ENCODE results near the gene C19orf47.

DNA sequence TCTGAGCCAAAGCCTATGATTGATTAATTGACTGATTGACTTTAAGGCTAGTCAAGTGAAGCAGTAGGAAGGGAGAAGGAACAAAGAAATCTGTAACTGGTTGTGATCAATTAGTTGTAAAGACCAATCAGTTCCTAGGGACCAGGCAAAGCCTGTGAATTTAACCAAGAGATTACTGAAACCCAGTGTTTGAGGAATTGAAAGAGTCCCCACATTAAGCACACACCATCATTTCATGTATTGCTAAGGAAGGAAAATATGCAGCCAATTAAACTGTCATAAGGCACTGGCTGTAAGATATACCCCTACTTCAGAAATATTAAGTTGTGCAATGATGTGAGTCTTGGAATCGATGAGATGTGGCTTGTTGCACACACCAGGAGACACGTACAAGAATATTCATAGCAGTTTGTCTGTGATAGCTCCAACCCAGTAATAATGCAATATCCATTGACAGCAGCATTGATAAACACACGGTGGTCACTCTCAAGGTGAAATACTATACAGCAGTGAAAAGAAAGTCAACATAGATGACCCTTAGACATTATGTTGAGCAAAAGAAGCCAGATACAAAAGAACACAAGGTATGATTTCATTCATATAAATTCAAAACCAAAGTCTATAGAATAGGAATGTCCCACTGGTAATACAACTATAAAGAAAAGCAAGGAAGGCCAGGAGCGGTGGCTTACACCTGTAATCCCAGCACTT, 9.0 kb downstream of the C19orf47 start:
- TF ChIP-seq CTCF (IDR thresholded peaks at IDR 0.05; ENCODE audit: extremely low read depth in 1 of 2, insufficient read depth in 1 of 2, low read depth in 1 of 2, low read length in 2 of 2) (no peak), MYC (IDR thresholded peaks at IDR 0.05; ENCODE audit: low read depth, low read length) (no peak), EZH2 (IDR thresholded peaks at IDR 0.05; ENCODE audit: borderline replicate concordance, low read depth, low read length, severe bottlenecking) (no peak), POLR2A (IDR thresholded peaks at IDR 0.05; ENCODE audit: low read depth, low read length) (no peak), POLR2AphosphoS5 (IDR thresholded peaks at IDR 0.05; ENCODE audit: insufficient read depth, low read depth, low read length) (no peak), JUN (IDR thresholded peaks at IDR 0.05; ENCODE audit: borderline replicate concordance, insufficient read depth, insufficient read length, low read depth) (no peak)
- TF ChIP-seq, protein P1, sequence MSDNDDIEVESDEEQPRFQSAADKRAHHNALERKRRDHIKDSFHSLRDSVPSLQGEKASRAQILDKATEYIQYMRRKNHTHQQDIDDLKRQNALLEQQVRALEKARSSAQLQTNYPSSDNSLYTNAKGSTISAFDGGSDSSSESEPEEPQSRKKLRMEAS (IDR thresholded peaks at IDR 0.05; ENCODE audit: insufficient read depth, insufficient read length): no peak

All from endothelial cell of umbilical vein (primary cell).